Endothelial cell of umbilical vein (primary cell): Measurements from ENCODE around the gene ATG10. TPM values are rescaled to one million over a fixed set of nuclear protein-coding genes. Genes with fewer than 3 reads are reported as not detected.

Experiments used
- BruUV-seq: library from RNA; stranded (reverse); fragments of 400-500 nt; replicated peaks from 2 replicates; lab custom pipeline; 2021; lab: Mats Ljungman, UMichigan
- CTCF ChIA-PET: fragments of 300-600, 350-600 bp; sonication (Branson Sonifier 250); formaldehyde crosslinking; loops from one replicate; lab custom pipeline; 2021; ENCODE audit warnings: antibody characterized with exemption, inconsistent platforms; lab: Charles Lee
- POLR2A ChIA-PET: fragments of 300-600, 350-600 bp; sonication (Branson Sonifier 250); formaldehyde crosslinking; loops from one replicate; lab custom pipeline; 2021; ENCODE audit warnings: antibody characterized with exemption, inconsistent platforms; lab: Charles Lee
- DNase-seq: peaks from one replicate; pipeline ENCODE4 v3.0.0-alpha.2; 2011; ENCODE audit warnings: low read depth, low spot score
- FAIRE-seq: peaks from 2 replicates; lab custom pipeline; 2011; peaks lifted over from hg19 to GRCh38; lab: Jason Lieb, UNC
- H2AFZ ChIP-seq: 2 replicates; pipeline ENCODE4 v1.6.0; 2012; ENCODE audit warnings: low read depth, low read length, control low read depth, inconsistent platforms
- H3K27ac ChIP-seq: 2 replicates; pipeline ENCODE4 v1.5.1; 2011; ENCODE audit warnings: low read depth, mild to moderate bottlenecking, control low read depth, low read length, moderate library complexity; ENCODE audit not compliant: insufficient read depth
- H3K27me3 ChIP-seq, 2 experiments: 2 replicates each; pipeline versions ENCODE4 v1.6.0 to v1.6.1; 2011; ENCODE audit warnings: low read length in 2 of 2, mixed read lengths in 1 of 2; ENCODE audit not compliant: control insufficient read depth in 2 of 2, insufficient read depth in 2 of 2
- H3K36me3 ChIP-seq, 2 experiments: 2 replicates in 1 of 2; 3 replicates in 1 of 2; pipeline ENCODE4 v1.5.1; 2011; ENCODE audit warnings: low read length in 2 of 2, mild to moderate bottlenecking in 1 of 2, moderate library complexity in 1 of 2; ENCODE audit not compliant: control insufficient read depth in 2 of 2, insufficient read depth in 2 of 2; ENCODE audit errors: extremely low read depth in 1 of 2
- H3K4me1 ChIP-seq: 3 replicates; pipeline ENCODE4 v1.5.1; 2011; ENCODE audit warnings: mild to moderate bottlenecking, low read length; ENCODE audit not compliant: control insufficient read depth, insufficient read depth; ENCODE audit errors: extremely low read depth
- H3K4me2 ChIP-seq: 2 replicates; pipeline ENCODE4 v1.6.1; 2011; ENCODE audit warnings: low read length, control low read depth, mixed read lengths; ENCODE audit not compliant: insufficient read depth
- H3K4me3 ChIP-seq, 3 experiments: fragments of 200-600 bp in 1 of 3; sonication (generic), shearing (Covaris generic) in 1 of 3; replicated peaks in 1 of 3; 2 replicates each; pipeline ENCODE4 v1.5.1; 2011 to 2016; ENCODE audit warnings: control low read depth in 3 of 3, low read length in 3 of 3, mild to moderate bottlenecking in 2 of 3, inconsistent platforms in 1 of 3, low read depth in 1 of 3, moderate library complexity in 1 of 3; ENCODE audit not compliant: insufficient read depth in 1 of 3
- H3K79me2 ChIP-seq: 2 replicates; pipeline ENCODE4 v1.6.0; 2012; ENCODE audit warnings: low read length, inconsistent platforms; ENCODE audit not compliant: control insufficient read depth, insufficient read depth
- H3K9ac ChIP-seq: replicated peaks from 2 replicates; pipeline ENCODE3; 2011; ENCODE audit warnings: low read length, control low read depth; ENCODE audit not compliant: insufficient read depth; ENCODE audit errors: extremely low read depth
- H3K9me1 ChIP-seq: replicated peaks from 3 replicates; pipeline ENCODE4 v1.6.0; 2011; ENCODE audit warnings: mild to moderate bottlenecking, low read length; ENCODE audit not compliant: control insufficient read depth, insufficient read depth; ENCODE audit errors: extremely low read depth
- H3K9me3 ChIP-seq: replicated peaks from 2 replicates; pipeline ENCODE4 v1.5.1; 2012; ENCODE audit warnings: low read length, inconsistent platforms; ENCODE audit not compliant: control insufficient read depth, insufficient read depth
- H4K20me1 ChIP-seq: replicated peaks from 2 replicates; pipeline ENCODE3; 2011; ENCODE audit warnings: mild to moderate bottlenecking, low read length; ENCODE audit not compliant: control insufficient read depth, insufficient read depth; ENCODE audit errors: extremely low read depth
- EZH2 ChIP-seq: IDR thresholded peaks from 2 replicates; pipeline ENCODE4 v1.6.1; 2012; ENCODE audit warnings: borderline replicate concordance, low read depth, mild to moderate bottlenecking, moderate library complexity, low read length, inconsistent platforms; ENCODE audit not compliant: severe bottlenecking
- FOS ChIP-seq: IDR thresholded peaks from 2 replicates; pipeline ENCODE4 v1.6.1; 2011; ENCODE audit warnings: mild to moderate bottlenecking, low read length, moderate library complexity, borderline replicate concordance; ENCODE audit not compliant: insufficient read depth
- GATA2 ChIP-seq: IDR thresholded peaks from 2 replicates; pipeline ENCODE4 v1.7.0; 2011; ENCODE audit warnings: low read depth, mild to moderate bottlenecking, moderate library complexity, mixed read lengths, low read length; ENCODE audit not compliant: insufficient read length, insufficient read depth
- JUN ChIP-seq: IDR thresholded peaks from 2 replicates; pipeline ENCODE4 v1.6.1; 2011; ENCODE audit warnings: borderline replicate concordance, low read depth; ENCODE audit not compliant: insufficient read length, insufficient read depth
- MYC ChIP-seq: IDR thresholded peaks from one replicate; pipeline ENCODE4 v1.6.1; 2011; ENCODE audit warnings: mild to moderate bottlenecking, low read depth, low read length
- POLR2A ChIP-seq: IDR thresholded peaks from 2 replicates; pipeline ENCODE4 v1.6.1; 2012; ENCODE audit warnings: low read depth, mild to moderate bottlenecking, control low read depth, low read length
- POLR2AphosphoS5 ChIP-seq: IDR thresholded peaks from 2 replicates; pipeline ENCODE4 v1.6.1; 2012; ENCODE audit warnings: low read depth, mild to moderate bottlenecking, control low read depth, low read length, moderate library complexity; ENCODE audit not compliant: insufficient read depth
- dilution Hi-C: fragments of 300-500 bp; cut with MboI; formaldehyde crosslinking; loops from one replicate; pipeline ENCODE4 v1.15.0; 2019; ENCODE audit warnings: low sequenced_read_pairs; ENCODE audit not compliant: extremely low pct_ligation_motif_present
- intact Hi-C: fragments of 100-400 bp; cut with micrococcal nuclease; formaldehyde crosslinking; loops from one replicate; pipeline ENCODE4 v1.10.0; 2022
- polyA plus RNA-seq, 4 experiments: library from polyadenylated mRNA; depleted of rRNA in 3 of 4; stranded (reverse) in 3 of 4; unstranded in 1 of 4; fragments of >200 nt; gene quantifications; 2 replicates each; pipeline versions ENCODE4 v1.2.1 to v1.2.3, GENCODE V29; 2011 to 2012; ENCODE audit warnings: missing spikeins in 1 of 4
- total RNA-seq: library from RNA; stranded (reverse); gene quantifications from 2 replicates; pipeline ENCODE4 v1.2.3, GENCODE V29; 2021
- TF ChIP-seq, protein P1 (sequence below): IDR thresholded peaks from 2 replicates; pipeline ENCODE4 v1.6.1; 2011; ENCODE audit not compliant: insufficient read depth, insufficient read length
- TF ChIP-seq, protein P2 (sequence below), 2 donors: IDR thresholded peaks; 1 replicate in 1 of 2; 2 replicates in 1 of 2; pipeline ENCODE4 v1.5.1; 2011; ENCODE audit warnings: low read length in 2 of 2, mild to moderate bottlenecking in 2 of 2, moderate library complexity in 2 of 2, control low read depth in 1 of 2, inconsistent platforms in 1 of 2, low read depth in 1 of 2; ENCODE audit not compliant: insufficient read depth in 1 of 2; ENCODE audit errors: extremely low read depth in 1 of 2

Gene ATG10
- total and polyA plus RNA-seq, 2 donors (not counting 3 experiments of a cell fraction or from before 2014, with no cell fraction given): 1.6 to 3.9 TPM

GRCh38 chr5:82221020-82221419 lies 249.2 kb downstream of the ATG10 start:
- H3K27ac ChIP-seq: no peak overlapping the region
- H3K79me2 ChIP-seq: no peaks in the 10 kb centered on the region
- dilution Hi-C loops (no loop called here), intact Hi-C loops (loop anchor here (1.0 kb wide), 1 partner anchor 114 kb away; no protein-coding TSS in a partner anchor)
- no TSS peak for BruUV-seq
- TF ChIP-seq POLR2A: no peak
- TF ChIP-seq, protein P1, sequence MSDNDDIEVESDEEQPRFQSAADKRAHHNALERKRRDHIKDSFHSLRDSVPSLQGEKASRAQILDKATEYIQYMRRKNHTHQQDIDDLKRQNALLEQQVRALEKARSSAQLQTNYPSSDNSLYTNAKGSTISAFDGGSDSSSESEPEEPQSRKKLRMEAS: no peak
- TF ChIP-seq, protein P2, sequence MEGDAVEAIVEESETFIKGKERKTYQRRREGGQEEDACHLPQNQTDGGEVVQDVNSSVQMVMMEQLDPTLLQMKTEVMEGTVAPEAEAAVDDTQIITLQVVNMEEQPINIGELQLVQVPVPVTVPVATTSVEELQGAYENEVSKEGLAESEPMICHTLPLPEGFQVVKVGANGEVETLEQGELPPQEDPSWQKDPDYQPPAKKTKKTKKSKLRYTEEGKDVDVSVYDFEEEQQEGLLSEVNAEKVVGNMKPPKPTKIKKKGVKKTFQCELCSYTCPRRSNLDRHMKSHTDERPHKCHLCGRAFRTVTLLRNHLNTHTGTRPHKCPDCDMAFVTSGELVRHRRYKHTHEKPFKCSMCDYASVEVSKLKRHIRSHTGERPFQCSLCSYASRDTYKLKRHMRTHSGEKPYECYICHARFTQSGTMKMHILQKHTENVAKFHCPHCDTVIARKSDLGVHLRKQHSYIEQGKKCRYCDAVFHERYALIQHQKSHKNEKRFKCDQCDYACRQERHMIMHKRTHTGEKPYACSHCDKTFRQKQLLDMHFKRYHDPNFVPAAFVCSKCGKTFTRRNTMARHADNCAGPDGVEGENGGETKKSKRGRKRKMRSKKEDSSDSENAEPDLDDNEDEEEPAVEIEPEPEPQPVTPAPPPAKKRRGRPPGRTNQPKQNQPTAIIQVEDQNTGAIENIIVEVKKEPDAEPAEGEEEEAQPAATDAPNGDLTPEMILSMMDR (IDR thresholded peaks at IDR 0.05; ENCODE audit: extremely low read depth in 1 of 2, insufficient read depth in 1 of 2, low read depth in 1 of 2, low read length in 2 of 2): no peak
- no peak for TF ChIP-seq FOS
- TF ChIP-seq GATA2: no peak
- TF ChIP-seq MYC: no peak
- TF ChIP-seq EZH2: no peak
- no peak for TF ChIP-seq JUN
- TF ChIP-seq POLR2AphosphoS5: no peak
- no peak overlapping the region for H3K4me2 ChIP-seq
- POLR2A ChIA-PET: no interaction called here
- H3K9me3 ChIP-seq: no peaks in the 10 kb centered on the region
- H3K27me3 ChIP-seq: no peaks in the 10 kb centered on the region
- FAIRE-seq (no peak), DNase-seq (no peak)
- H3K9me1 ChIP-seq: no peaks in the 10 kb centered on the region
- no peaks in the 10 kb centered on the region for H4K20me1 ChIP-seq
- no peaks in the 10 kb centered on the region for H3K36me3 ChIP-seq
- H2AFZ ChIP-seq: no peak overlapping the region
- CTCF ChIA-PET: no interaction called here
- H3K4me1 ChIP-seq: peaks cover 2% of the 10 kb centered on the region
- H3K9ac ChIP-seq: no peak overlapping the region
- H3K4me3 ChIP-seq: no peak overlapping the region
